Activated CD8-positive, alpha-beta memory T cell treated with anti-CD3 and anti-CD28 coated beads, Interleukin-2, amount 50 U/mL, for 4 hours (primary cell): ENCODE data around the gene CCDC88B.

Experiments
- DNase-seq: peaks from one replicate; pipeline ENCODE4 v3.0.0-alpha.2; 2020

CCDC88B gene

DNA sequence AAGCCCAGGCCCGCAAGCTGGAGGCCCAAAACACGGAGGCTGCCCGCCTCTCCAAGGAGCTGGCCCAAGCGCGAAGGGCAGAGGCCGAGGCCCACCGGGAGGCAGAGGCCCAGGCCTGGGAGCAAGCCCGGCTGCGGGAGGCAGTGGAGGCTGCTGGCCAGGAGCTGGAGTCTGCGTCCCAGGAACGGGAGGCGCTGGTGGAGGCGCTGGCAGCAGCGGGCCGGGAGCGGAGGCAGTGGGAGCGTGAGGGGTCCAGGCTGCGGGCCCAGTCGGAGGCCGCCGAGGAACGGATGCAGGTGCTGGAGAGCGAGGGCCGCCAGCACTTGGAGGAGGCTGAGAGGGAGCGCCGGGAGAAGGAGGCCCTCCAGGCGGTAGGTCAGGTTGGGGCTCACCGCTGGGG, 4.8 kb downstream of the CCDC88B start:
- no peak for DNase-seq

DNA sequence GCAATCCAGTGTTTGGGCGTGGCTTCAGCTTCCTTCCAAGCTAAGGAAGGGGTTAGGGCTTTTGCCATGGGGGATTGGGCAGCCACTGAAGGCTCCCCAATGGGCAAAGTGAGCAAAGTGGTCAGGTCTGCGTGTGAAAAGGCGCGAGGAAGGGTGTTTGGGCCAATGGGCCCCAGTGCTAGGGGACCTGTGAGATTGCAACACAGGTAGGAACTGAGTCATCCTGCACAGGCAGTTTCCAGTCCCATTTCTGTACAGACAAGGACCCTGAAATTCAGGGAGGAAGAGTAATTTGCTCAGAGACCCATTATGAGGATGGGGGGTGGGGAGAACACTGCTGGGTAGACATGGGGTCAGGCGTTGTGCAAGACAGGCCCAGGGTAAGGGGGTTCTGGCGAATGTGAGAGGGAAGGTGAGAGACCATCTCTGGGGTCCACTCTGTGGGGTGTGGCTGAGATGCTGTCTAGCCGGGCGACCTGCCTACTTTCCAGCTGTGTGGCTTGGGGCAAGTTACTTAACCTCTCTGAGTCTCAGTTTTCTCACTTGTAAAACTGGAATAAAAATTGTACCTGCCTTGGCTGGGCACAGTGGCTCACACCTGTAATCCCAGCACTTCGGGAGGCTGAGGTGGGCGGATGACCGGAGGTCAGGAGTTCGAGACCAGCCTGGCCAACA, 7.3 kb downstream of the CCDC88B start:
- no peak for DNase-seq

DNA sequence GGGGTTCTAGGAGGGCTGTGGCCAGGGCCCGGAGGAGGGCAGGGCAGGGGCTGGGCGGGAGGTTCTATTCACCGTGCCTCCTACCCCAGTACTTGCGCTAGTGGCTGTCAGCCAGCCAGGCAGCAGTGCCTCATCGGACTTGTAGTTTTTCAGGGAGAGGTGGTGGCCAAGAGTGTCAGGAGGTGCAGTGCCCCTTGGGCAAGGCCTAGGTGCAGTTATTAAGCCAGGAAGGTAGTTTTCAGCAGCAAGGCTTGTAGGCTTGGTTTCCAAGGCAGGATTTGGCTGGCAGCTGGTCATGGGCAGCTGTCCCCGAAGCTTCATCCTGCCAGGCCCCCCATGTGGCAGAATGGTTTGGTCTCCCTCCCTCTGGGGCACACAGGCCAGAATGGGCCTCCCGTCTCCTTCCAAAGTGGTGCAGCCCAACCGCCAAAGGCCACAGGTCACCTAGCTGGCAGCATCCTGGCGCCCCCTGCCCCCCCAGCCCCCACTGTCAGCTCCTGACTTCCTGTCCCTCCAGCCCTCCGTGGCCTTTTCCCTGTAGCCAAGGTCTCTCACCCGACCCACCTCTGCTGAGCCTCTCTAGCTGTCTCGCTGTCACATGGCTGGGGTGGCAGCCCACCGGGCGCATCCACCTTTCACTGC, 8.5 kb downstream of the CCDC88B start:
- no peak for DNase-seq

DNA sequence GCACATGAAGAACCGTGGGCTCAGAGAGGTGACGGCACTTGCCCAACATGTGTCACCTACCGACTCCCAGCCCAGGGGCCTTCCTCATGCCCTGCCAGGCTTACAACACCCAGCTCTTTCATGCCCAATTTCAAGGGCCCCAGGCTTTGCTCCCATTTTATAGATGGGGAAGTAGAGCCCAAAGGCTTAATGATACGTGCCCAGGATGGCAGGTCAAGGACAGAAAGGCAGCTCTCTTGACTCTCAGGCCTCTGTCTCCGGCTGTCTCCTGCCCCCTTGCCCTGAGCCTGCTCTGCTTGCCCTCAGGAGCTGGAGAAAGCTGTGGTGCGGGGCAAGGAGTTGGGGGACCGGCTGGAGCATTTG, 9.0 kb downstream of the CCDC88B start:
- DNase-seq: no peak

DNA sequence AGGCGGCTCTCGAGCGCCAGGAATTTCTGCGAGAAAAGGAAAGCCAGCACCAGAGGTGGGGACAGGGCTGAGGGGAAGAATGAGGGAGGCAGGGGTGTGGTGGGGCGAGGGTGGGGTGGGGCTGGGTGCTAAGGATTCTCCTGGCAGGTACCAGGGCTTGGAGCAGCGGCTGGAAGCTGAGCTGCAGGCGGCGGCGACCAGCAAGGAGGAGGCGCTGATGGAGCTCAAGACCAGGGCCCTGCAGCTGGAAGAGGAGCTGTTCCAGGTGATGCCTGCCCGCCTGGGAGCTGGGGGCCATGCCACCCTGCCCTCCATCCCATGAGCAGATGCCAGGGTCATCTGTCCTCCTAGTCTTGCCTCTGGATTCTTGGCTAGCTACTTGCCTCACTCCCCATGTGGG, 9.4 kb downstream of the CCDC88B start:
- no peak for DNase-seq

DNA sequence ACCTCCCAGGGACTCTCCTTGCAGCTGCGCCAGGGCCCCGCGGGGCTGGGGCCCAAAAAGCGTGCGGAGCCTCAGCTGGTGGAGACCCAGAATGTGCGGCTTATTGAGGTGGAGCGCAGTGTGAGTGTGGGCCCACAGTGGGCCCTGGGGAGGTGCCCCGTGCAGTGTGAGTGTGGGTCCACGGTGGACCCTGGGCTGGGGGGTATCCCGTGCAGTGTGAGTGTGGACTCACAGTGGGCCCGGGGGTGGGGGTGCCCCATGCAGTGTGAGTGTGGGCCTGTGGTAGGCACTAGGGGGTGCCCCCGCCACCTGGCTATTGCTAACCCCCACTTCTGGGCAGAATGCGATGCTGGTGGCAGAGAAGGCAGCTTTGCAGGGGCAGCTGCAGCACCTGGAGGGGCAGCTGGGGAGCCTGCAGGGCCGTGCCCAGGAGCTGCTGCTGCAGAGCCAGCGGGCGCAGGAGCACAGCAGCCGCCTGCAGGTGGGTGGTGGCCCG, 11.2 kb downstream of the CCDC88B start:
- no peak for DNase-seq

DNA sequence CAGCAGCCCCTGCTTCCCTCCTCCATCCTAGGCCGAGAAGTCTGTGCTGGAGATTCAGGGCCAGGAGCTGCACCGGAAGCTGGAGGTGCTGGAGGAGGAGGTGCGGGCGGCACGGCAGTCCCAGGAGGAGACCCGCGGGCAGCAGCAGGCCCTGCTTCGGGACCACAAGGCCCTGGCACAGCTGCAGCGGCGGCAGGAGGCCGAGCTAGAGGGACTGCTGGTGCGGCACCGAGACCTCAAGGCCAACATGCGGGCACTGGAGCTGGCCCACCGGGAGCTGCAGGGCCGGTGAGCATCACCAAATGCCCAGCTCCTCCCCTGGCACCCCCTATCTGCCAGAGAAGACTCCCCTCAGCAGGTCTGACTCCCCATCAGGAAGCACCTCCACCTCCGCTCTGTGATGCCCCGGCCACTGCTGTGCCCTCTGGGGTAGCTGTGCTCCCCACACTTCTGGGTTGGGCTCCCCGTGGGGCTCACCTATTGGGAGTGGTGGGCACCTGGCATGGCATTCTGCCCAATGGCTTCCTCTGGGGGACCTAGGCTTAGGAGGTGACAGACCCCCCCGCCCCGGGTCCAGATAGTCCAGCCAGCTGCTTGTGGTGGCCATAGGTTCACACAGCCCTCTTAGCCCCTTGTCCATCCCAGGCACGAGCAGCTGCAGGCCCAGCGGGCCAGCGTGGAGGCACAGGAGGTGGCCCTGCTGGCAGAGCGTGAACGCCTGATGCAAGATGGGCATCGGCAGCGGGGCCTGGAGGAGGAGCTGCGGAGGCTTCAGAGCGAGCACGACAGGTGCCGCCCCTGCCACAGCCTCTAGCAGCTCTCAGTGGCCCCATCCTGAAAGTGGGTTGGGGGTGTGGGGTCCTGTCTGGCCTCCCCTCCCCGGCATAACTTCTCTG, 12.3 kb downstream of the CCDC88B start:
- DNase-seq: no peak

DNA sequence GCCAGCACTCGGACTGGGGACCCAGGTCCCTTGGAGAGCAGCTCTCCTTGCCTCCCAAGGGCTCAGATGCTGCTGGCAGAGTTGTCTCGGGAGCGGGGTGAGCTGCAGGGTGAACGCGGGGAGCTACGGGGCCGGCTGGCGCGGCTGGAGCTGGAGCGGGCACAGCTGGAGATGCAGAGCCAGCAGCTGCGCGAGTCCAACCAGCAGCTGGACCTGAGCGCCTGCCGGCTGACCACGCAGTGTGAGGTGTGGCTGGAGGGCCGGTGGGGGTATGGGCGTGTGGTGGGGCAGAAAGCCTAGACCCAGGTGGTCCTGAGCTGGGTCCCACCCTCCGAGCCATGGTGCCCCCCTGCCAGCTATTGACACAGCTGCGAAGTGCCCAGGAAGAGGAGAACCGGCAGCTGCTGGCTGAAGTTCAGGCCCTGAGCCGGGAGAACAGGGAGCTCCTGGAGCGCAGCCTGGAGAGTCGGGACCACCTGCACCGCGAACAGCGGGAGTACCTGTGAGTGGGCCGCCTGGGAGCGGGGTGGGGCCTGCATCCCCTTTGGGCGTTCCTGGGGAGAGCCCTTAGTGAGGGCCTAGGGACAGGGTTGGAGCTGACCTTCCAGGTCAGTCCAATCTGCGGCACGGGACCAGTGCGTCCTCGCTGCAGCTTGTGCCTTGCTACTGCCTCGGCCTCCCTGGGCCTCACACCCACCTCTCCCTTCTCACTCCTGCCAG, 13.2 kb downstream of the CCDC88B start:
- DNase-seq: no peak

DNA sequence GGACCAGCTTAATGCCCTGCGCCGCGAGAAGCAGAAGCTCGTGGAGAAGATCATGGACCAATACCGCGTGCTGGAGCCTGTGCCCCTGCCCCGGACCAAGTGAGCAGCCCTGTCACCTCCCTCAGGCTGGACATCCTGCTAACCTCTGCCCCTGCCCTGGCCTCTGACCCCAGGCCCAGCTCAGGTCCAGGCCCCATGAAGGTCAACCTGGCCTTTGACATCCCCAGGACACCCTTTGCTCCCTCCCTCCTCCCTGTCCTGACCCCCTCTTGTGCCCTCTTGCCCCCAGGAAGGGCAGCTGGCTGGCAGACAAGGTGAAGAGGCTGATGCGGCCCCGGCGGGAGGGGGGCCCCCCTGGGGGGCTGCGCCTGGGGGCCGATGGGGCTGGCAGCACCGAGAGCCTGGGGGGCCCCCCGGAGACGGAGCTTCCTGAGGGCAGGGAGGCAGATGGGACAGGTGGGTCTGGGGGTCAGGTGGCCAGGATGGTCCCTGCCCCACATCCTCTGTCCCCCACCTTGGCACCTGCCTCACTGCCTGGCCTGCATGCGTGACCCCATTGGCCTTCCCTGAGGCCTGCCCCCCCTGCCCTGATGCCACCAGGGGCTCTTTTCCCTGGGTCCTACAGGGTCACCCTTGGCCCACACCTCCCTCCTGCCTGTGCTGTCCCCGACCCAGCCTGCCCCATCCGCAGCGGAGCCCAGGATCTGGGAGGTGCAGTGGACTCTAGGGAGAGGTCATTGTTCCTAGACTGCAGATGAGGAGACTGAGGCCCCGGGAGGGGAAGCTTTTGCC, 13.9 kb downstream of the CCDC88B start:
- DNase-seq: no peak

DNA sequence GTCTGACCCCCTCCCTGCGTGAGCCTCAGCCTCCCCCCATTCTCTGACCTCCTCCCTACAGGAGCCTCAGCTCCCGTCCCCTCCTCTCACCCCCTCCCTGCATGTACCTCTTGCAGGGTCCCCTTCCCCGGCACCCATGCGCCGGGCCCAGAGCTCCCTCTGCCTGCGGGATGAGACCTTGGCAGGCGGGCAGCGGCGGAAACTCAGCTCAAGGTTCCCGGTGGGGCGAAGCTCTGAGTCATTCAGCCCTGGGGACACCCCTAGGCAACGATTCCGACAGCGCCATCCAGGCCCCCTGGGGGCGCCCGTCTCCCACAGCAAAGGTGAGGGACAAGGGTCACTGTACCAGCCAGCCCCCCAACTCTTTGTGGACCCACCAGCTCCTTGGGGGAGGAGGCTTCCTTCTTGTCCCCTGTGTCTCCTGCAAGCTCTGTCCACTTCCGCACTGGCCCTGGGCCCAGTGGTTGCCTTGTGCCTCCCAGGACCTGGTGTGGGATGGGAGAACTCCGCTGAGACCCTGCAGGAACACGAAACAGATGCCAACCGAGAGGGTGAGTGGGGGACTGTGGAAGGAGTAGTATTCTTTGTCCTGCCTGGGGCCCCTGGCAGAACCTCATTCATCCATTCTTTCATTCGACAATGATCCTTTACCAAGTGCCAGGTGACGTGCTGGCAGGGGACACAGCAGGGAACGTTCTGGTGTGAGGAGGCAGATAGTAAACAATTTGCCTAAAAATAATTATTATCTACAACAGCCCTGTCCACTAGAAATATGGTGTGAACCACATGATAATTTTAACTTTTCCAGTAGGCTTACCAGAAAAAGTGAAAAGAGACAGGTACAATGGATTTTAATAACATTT, 15.3 kb downstream of the CCDC88B start:
- peak; percentile 57 for DNase-seq

DNA sequence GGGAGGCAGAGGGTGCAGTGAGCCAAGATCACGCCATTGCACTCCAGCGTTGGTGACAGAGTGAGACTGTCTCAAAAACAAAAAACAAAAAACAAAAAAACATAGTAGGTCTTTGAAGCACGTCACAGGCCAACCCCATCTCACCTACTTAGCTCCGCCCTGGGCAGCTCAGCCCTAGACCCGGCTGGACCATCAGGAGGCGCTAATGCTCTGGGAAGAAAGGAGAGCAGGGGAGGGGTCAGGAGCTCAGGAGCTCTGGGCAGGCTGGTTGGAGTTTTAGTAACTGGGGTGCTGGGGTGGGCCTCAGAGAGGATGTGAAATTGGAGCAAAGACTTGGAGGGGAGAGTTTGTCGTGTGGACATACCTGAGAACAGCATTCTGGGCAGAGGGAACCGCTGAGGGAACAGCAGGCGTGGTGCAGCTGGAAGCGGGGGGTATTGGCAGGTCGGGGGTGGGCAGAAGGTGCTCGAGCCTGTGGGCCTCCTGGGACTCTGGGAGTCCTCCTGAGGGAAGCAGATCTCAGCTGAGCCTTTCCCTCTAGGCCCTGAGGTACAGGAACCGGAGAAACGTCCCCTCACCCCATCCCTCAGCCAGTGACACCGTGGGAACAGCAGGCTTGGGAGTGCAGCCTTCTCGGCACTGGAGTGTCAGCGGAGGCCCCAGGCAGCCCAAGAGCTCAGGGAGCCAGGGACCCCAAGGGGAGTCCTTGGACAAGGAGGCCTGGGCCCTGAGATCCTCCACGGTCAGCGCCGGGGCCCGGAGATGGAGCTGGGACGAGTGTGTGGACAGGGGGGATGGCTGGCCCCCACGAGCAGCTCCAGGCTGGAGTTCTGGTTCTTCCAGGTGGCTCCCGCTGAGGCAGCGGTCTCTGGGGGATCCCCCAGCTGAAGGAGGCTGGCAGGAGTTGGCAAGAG, 16.8 kb downstream of the CCDC88B start:
- no peak for DNase-seq

DNA sequence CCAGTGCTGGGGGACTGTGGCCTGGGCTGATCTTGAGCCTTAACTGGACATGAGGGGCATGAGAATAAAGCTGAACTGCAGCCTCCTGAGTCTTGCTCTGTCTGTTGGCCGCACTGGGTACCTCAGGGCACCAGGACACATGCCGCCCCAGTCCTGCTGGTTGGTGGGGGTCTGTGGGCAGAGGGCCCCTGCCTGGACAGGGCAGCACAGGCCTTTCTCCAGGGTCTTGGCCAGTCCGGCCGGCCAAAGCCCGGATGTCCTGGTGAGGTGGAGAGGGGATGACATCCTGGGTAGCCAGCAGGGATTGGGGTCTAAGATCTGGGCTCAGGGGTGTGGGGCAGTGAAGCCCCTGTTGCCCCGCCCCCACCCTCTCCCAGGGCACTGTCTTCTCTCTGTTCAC, 17.4 kb downstream of the CCDC88B start:
- DNase-seq: no peak

DNA sequence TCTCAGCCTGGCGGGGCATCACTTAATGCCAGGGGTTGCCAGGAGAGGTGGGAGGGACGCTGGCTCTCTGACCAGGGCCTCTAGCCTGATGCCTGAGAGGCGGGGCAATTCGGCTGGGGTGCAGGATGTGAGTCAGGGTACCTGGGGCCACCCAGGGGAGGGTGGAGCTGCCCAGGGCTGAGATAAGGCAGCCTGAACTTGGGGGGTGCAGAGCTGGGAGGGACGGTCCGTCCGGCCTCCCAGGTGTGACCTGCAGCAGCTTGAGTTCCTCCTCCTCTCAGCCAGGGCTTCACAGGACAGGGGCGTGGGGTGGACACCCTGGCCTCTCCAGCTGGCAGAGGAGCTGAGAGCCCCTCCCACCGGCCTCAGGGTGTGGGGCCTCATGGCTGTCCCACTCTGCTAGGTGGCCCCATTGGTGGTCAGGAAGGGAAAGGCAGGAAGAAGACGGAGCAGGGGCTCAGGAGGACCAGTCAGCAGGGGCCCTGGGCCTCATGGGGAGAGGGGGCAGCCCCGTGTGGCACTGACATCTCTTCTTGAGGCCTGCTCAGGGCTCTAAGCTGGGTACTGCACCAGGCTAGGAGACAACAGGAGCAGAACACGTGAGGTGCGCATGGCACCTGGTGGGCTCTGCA, 18.0 kb downstream of the CCDC88B start:
- DNase-seq: peak; percentile 64

DNA sequence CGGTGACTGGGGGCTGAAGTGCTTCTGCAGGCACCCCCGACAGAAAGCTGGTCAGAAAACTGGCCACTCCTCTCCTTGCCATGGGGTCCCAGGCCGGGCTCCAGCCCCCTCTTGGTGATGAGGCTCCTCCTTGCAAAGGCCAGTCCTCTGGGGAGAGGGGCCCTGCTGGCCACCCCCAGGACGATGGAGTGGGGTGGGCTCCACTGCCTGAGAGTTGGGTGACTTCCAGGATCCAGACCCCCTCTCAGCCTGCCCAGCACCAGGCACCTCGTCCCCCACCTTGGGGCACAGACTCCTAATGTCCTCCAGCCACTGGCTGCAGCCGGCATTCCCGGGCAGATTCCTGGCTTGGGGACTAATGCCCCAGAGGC, 18.5 kb downstream of the CCDC88B start:
- no peak for DNase-seq

DNA sequence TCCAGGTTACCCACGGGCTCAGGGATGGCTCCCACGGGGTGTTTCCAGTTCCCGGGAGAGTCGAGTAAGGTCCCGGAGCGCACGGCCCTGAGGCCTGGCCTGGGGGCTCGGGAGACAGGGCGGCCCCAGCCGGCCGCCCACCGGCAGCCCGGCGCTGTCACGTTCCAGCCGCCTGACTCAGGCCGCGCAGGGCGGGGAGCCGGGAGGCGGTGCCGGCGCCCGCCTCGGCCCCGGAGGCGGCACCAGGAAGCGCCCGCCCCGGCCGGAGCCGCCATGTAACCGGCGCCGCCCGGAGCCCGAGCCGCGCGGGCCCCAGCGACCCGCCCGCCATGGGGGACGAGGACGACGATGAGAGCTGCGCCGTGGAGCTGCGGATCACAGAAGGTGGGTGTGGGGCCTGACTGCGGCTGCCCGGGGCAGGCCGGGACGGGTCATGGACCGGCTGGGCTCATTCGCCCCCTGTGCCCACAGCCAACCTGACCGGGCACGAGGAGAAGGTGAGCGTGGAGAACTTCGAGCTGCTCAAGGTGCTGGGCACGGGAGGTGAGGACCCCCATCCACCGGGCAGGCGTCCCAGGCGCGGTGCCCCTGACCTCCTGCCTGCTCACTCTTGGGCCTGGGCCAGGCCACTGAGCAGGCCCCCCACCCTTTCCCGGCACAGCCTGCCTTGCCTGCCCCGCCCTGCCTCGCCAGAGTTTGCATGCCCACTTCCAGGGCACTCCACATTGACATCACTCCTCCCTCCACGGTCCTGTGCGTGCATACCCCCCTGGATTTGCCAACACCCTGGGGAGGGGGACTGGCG, 19.1 kb downstream of the CCDC88B start, which contains the start of gene RPS6KA4:
RPS6KA4 (plus strand) TSS at position 256 of the 805 bp plus-strand sequence; CDS start at position 330, 74 bp downstream.
- DNase-seq: peak; percentile 58

DNA sequence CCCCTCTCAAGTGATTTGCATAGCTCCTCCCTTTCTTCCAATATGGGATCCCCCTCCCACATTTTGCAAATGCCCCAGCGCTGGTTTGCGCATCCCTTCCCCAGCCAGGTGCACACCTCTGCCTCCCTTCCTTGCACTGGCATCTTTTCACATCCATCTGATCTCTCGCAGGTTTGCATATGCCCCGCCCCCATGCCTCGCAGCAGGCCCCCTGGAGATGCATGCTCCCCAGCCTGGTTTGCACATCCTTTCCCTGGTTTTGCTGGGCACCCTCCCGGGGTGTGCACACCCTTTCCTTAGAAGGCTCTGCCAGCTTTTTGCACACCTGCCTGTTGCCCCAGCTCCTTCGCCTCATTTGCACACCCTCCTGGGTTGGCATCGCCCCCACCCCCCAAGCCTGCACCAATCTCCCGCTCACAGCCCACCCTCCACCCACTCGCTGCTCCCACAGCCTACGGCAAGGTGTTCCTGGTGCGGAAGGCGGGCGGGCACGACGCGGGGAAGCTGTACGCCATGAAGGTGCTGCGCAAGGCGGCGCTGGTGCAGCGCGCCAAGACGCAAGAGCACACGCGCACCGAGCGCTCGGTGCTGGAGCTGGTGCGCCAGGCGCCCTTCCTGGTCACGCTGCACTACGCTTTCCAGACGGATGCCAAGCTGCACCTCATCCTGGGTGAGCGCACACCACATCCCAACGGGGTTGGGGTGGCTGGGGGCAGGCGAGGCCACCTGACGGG, 19.9 kb downstream of the CCDC88B start:
- no peak for DNase-seq

DNA sequence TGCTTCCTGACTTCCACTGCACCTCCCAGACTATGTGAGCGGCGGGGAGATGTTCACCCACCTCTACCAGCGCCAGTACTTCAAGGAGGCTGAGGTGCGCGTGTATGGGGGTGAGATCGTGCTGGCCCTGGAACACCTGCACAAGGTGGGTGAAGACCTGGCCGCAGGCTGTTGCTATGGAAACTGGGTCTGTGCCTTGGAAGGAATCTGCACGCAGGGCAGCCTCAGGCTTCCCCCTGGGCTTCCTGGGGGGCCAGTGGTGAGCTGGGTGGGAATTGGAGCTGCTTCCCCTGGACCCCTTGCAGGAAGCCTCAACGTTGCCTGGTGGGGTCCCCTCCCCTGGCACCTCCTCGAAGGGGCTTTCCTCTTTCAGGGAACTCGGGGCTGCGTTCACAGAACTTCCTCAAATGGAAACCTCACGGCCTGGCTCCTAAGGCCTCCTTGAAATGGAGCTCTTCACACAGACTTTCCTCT, 20.5 kb downstream of the CCDC88B start:
- DNase-seq: no peak

DNA sequence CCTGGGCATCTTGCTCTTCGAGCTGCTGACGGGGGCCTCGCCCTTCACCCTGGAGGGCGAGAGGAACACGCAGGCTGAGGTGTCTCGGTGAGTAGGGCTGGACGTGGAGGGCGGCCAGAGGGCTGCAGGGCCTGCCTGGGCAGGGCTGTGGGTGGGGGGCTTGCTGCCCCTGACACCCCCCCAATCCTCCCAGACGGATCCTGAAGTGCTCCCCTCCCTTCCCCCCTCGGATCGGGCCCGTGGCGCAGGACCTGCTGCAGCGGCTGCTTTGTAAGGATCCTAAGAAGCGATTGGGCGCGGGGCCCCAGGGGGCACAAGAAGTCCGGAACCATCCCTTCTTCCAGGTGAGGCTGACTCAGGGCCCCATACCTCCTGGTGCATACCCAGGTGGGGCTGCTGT, 21.7 kb downstream of the CCDC88B start:
- DNase-seq: no peak
